ENCODE results near the gene INTS14. TPM values are rescaled to one million over a fixed set of nuclear protein-coding genes. Genes with fewer than 3 reads are reported as not detected.

INTS14 gene
- total RNA-seq, 1 donor from 2014 or later, result 24.5 TPM

DNA sequence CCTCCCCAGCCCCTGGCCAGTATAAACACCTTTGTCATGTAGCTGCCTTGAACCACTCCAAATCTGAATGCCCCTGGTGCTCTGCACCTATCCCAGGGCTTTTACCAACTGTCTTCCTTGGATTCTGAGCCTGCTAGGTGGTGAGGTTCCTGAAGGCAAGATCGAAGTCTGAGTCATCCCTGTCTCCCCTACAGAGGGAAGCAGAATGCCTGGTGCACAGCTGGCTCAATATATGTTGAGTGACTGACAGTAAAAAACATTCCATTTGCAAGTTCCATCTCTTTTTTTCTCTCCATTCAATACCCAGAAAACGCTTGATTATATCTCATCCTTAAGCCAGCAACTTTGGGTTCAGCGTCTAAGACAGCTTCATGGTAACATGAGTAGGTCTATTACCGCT is 35.6 kb upstream of the INTS14 start:
- Histone ChIP-seq H3K9me3 (ENCODE audit: control insufficient read depth in 3 of 3, low read length in 3 of 3) (no peaks in the 10 kb centered on the region), H3K27me3 (ENCODE audit: control insufficient read depth in 3 of 3, insufficient read depth in 3 of 3, low read length in 3 of 3) (no peaks in the 10 kb centered on the region), H3K27ac (ENCODE audit: low read depth, low read length) (no peak overlapping the region), H3K4me3 (ENCODE audit: low read length in 3 of 3) (no peak overlapping the region), H3K9ac (ENCODE audit: low read depth in 1 of 3, low read length in 3 of 3) (no peak overlapping the region), H3K4me1 (ENCODE audit: control insufficient read depth in 3 of 3, insufficient read depth in 3 of 3, low read length in 3 of 3) (peaks cover 0 to 3% (median 0%) of the 10 kb centered on the region in 3 donors), H3K36me3 (ENCODE audit: control insufficient read depth in 3 of 3, insufficient read depth in 3 of 3, low read length in 3 of 3) (peaks cover 0 to 7% (median 4%) of the 10 kb centered on the region in 3 donors)

- no peak overlapping the region for H3K9ac ChIP-seq (ENCODE audit: low read depth in 1 of 3, low read length in 3 of 3)
- no peak overlapping the region for H3K4me3 ChIP-seq (ENCODE audit: low read length in 3 of 3)
- H3K27ac ChIP-seq (ENCODE audit: low read depth, low read length), result no peak overlapping the region
- H3K9me3 ChIP-seq (ENCODE audit: control insufficient read depth in 3 of 3, low read length in 3 of 3), result no peaks in the 10 kb centered on the region
- no peaks in the 10 kb centered on the region for H3K27me3 ChIP-seq (ENCODE audit: control insufficient read depth in 3 of 3, insufficient read depth in 3 of 3, low read length in 3 of 3)
- H3K36me3 ChIP-seq (ENCODE audit: control insufficient read depth in 3 of 3, insufficient read depth in 3 of 3, low read length in 3 of 3), result peaks cover 0 to 4% (median 3%) of the 10 kb centered on the region in 3 donors
- H3K4me1 ChIP-seq (ENCODE audit: control insufficient read depth in 3 of 3, insufficient read depth in 3 of 3, low read length in 3 of 3), result peaks cover 0 to 3% (median 0%) of the 10 kb centered on the region in 3 donors
Observed at GRCh38 chr15:65645392-65645791, 34.5 kb upstream of the INTS14 start.

DNA sequence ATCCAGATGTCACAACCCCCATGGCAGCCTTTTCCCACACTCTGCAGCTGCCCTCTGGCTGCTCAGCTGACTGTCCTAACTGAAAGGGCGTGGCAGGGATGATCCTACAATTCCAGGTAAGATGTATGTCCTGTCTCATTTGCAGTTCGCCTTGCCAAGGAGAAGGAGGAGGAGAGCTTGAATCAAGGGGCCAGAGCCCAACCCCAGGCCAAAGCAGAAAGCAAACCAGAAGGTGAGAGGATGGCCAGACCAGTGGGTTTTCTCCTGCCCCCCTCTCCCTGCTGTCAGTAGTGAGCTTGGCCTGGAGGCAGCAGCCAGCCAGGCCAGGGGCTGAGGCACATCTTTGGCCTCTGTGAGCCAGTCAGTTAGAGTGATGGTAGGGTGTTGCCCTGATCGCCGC is 33.4 kb upstream of the INTS14 start:
- Histone ChIP-seq H3K9me3 (ENCODE audit: control insufficient read depth in 3 of 3, low read length in 3 of 3) (no peaks in the 10 kb centered on the region), H3K9ac (ENCODE audit: low read depth in 1 of 3, low read length in 3 of 3) (no peak overlapping the region), H3K27me3 (ENCODE audit: control insufficient read depth in 3 of 3, insufficient read depth in 3 of 3, low read length in 3 of 3) (no peaks in the 10 kb centered on the region), H3K4me3 (ENCODE audit: low read length in 3 of 3) (no peak overlapping the region), H3K27ac (ENCODE audit: low read depth, low read length) (no peak overlapping the region), H3K36me3 (ENCODE audit: control insufficient read depth in 3 of 3, insufficient read depth in 3 of 3, low read length in 3 of 3) (peaks cover 0 to 4% (median 0%) of the 10 kb centered on the region in 3 donors), H3K4me1 (ENCODE audit: control insufficient read depth in 3 of 3, insufficient read depth in 3 of 3, low read length in 3 of 3) (peaks cover 0 to 3% (median 0%) of the 10 kb centered on the region in 3 donors)

DNA sequence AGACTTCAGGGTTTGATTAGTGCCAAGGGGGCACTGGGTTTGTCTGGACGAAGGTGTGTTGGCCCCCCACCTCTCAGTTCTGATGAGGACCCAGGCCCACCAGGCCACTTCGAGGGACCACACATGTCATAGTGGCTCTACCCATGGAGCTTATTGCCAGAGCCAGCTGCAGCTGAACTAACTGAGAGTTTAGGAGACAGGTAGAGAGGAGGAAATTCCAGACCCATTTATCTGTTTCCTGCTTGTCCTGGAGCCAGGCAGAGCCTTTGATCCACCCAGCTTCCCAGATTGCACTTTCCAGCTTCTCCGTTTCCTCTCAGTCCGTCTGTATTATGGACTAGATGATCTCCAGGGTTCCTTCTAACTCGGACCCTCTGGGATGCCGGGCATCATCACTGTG is 31.7 kb upstream of the INTS14 start:
- no peak overlapping the region for H3K9ac ChIP-seq (ENCODE audit: low read depth in 1 of 3, low read length in 3 of 3)
- no peaks in the 10 kb centered on the region for H3K9me3 ChIP-seq (ENCODE audit: control insufficient read depth in 3 of 3, low read length in 3 of 3)
- no peak overlapping the region for H3K4me3 ChIP-seq (ENCODE audit: low read length in 3 of 3)
- peaks cover 2 to 10% (median 3%) of the 10 kb centered on the region in 3 donors for H3K4me1 ChIP-seq (ENCODE audit: control insufficient read depth in 3 of 3, insufficient read depth in 3 of 3, low read length in 3 of 3)
- no peaks in the 10 kb centered on the region for H3K27me3 ChIP-seq (ENCODE audit: control insufficient read depth in 3 of 3, insufficient read depth in 3 of 3, low read length in 3 of 3)
- no peak overlapping the region for H3K27ac ChIP-seq (ENCODE audit: low read depth, low read length)
- peaks cover 0 to 4% (median 0%) of the 10 kb centered on the region in 3 donors for H3K36me3 ChIP-seq (ENCODE audit: control insufficient read depth in 3 of 3, insufficient read depth in 3 of 3, low read length in 3 of 3)

DNA sequence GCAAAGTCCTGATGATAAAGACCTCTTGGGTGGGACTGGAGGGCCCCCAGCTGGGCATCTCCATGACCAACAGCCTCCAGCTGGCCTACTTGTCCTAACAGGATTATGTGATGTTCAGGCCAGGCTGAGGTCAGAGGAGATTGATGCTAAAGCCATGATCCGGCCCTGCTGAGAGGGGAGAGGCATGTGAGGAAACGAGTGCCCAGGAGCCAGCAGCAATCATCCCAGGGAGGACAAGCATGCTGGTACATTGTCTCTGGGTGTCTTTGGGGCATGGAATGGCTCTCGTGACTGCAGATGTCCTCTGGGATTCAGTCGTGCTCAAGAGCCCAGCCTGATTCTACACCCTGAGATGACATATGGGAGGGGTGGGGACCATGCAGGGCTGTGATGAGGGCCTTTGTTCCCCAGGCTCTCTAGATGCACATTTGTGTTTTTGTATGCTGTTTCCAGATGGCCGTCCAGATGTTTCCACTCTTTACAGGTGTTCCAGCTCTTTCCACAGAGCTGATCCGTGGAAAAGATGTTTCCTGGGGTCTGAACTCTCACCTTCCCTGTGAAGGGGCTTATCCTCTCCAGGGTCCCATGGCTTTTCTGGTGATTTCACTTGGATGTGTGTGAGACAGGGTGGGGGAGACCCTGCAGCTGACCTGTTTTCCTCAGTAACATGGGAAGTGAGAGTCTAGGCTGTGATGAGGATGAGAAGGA is 31.0 kb upstream of the INTS14 start:
- Histone ChIP-seq H3K27ac (ENCODE audit: low read depth, low read length) (no peak overlapping the region), H3K4me1 (ENCODE audit: control insufficient read depth in 3 of 3, insufficient read depth in 3 of 3, low read length in 3 of 3) (peaks cover 2 to 10% (median 3%) of the 10 kb centered on the region in 3 donors), H3K36me3 (ENCODE audit: control insufficient read depth in 3 of 3, insufficient read depth in 3 of 3, low read length in 3 of 3) (peaks cover 0 to 4% (median 0%) of the 10 kb centered on the region in 3 donors), H3K4me3 (ENCODE audit: low read length in 3 of 3) (no peak overlapping the region), H3K9me3 (ENCODE audit: control insufficient read depth in 3 of 3, low read length in 3 of 3) (no peaks in the 10 kb centered on the region), H3K9ac (ENCODE audit: low read depth in 1 of 3, low read length in 3 of 3) (no peak overlapping the region), H3K27me3 (ENCODE audit: control insufficient read depth in 3 of 3, insufficient read depth in 3 of 3, low read length in 3 of 3) (no peaks in the 10 kb centered on the region)

GRCh38 chr15:65639509-65639908 is 28.6 kb upstream of the INTS14 start:
- Histone ChIP-seq H3K27me3 (ENCODE audit: control insufficient read depth in 3 of 3, insufficient read depth in 3 of 3, low read length in 3 of 3) (no peaks in the 10 kb centered on the region), H3K36me3 (ENCODE audit: control insufficient read depth in 3 of 3, insufficient read depth in 3 of 3, low read length in 3 of 3) (no peaks in the 10 kb centered on the region), H3K9me3 (ENCODE audit: control insufficient read depth in 3 of 3, low read length in 3 of 3) (no peaks in the 10 kb centered on the region), H3K9ac (ENCODE audit: low read depth in 1 of 3, low read length in 3 of 3) (no peak overlapping the region), H3K4me3 (ENCODE audit: low read length in 3 of 3) (no peak overlapping the region), H3K27ac (ENCODE audit: low read depth, low read length) (no peak overlapping the region), H3K4me1 (ENCODE audit: control insufficient read depth in 3 of 3, insufficient read depth in 3 of 3, low read length in 3 of 3) (peaks cover 2 to 10% (median 3%) of the 10 kb centered on the region in 3 donors)

GRCh38 chr15:65638681-65639089 is 27.8 kb upstream of the INTS14 start:
- H3K36me3 ChIP-seq (ENCODE audit: control insufficient read depth in 3 of 3, insufficient read depth in 3 of 3, low read length in 3 of 3), result no peaks in the 10 kb centered on the region
- no peak overlapping the region for H3K4me3 ChIP-seq (ENCODE audit: low read length in 3 of 3)
- H3K27ac ChIP-seq (ENCODE audit: low read depth, low read length), result no peak overlapping the region
- no peak overlapping the region for H3K9ac ChIP-seq (ENCODE audit: low read depth in 1 of 3, low read length in 3 of 3)
- H3K4me1 ChIP-seq (ENCODE audit: control insufficient read depth in 3 of 3, insufficient read depth in 3 of 3, low read length in 3 of 3), result peaks cover 2 to 10% (median 3%) of the 10 kb centered on the region in 3 donors
- H3K9me3 ChIP-seq (ENCODE audit: control insufficient read depth in 3 of 3, low read length in 3 of 3), result no peaks in the 10 kb centered on the region
- no peaks in the 10 kb centered on the region for H3K27me3 ChIP-seq (ENCODE audit: control insufficient read depth in 3 of 3, insufficient read depth in 3 of 3, low read length in 3 of 3)

DNA sequence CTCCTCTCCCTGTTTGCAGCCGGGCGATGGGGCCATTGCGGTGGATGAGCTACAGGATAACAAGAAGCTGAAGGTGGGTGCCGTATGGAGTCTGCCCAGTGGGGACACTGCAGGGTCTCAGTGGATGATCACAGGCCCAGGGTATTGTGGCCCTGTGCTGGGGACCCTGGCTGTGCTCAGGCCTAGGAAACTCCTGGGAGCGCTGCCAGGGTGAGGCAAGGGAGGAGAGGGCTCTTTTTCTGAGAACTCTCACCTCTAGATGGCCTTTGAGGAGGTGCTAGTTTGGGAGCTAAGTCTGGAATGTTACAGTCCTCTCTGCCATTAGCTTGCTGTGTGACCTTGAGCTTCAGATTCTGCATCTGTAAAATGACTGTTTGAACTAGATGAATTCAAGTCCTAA is 27.2 kb upstream of the INTS14 start:
- Histone ChIP-seq H3K9ac (ENCODE audit: low read depth in 1 of 3, low read length in 3 of 3) (no peak overlapping the region), H3K27ac (ENCODE audit: low read depth, low read length) (no peak overlapping the region), H3K4me1 (ENCODE audit: control insufficient read depth in 3 of 3, insufficient read depth in 3 of 3, low read length in 3 of 3) (peaks cover 2 to 10% (median 3%) of the 10 kb centered on the region in 3 donors), H3K36me3 (ENCODE audit: control insufficient read depth in 3 of 3, insufficient read depth in 3 of 3, low read length in 3 of 3) (no peaks in the 10 kb centered on the region), H3K4me3 (ENCODE audit: low read length in 3 of 3) (no peak overlapping the region), H3K27me3 (ENCODE audit: control insufficient read depth in 3 of 3, insufficient read depth in 3 of 3, low read length in 3 of 3) (no peaks in the 10 kb centered on the region), H3K9me3 (ENCODE audit: control insufficient read depth in 3 of 3, low read length in 3 of 3) (no peaks in the 10 kb centered on the region)

DNA sequence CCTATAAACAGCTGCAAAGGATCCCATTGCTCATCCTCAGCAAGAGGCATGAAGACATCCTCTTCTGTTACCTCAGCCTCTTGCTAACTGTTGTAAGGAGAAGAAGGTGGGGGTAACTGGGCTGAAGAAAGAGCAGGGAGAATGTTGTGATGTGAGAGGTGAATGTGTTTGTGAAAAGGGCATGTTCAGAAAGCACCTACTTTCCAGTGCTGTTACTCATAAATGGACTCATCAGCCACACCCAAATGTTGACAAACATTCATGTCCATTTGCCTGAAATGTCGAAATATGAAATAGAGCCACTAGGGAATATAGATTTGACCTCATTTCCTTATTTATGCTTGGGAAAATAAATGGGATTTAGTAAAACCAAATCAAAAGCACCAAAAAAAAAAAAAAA is 23.4 kb upstream of the INTS14 start:
- Histone ChIP-seq H3K9ac (ENCODE audit: low read depth in 1 of 3, low read length in 3 of 3) (no peak overlapping the region), H3K9me3 (ENCODE audit: control insufficient read depth in 3 of 3, low read length in 3 of 3) (no peaks in the 10 kb centered on the region), H3K27ac (ENCODE audit: low read depth, low read length) (no peak overlapping the region), H3K4me3 (ENCODE audit: low read length in 3 of 3) (no peak overlapping the region), H3K36me3 (ENCODE audit: control insufficient read depth in 3 of 3, insufficient read depth in 3 of 3, low read length in 3 of 3) (no peaks in the 10 kb centered on the region), H3K4me1 (ENCODE audit: control insufficient read depth in 3 of 3, insufficient read depth in 3 of 3, low read length in 3 of 3) (peaks cover 0 to 10% (median 2%) of the 10 kb centered on the region in 3 donors), H3K27me3 (ENCODE audit: control insufficient read depth in 3 of 3, insufficient read depth in 3 of 3, low read length in 3 of 3) (no peaks in the 10 kb centered on the region)

- Histone ChIP-seq H3K36me3 (ENCODE audit: control insufficient read depth in 3 of 3, insufficient read depth in 3 of 3, low read length in 3 of 3) (no peaks in the 10 kb centered on the region), H3K27ac (ENCODE audit: low read depth, low read length) (no peak overlapping the region), H3K4me3 (ENCODE audit: low read length in 3 of 3) (no peak overlapping the region), H3K9me3 (ENCODE audit: control insufficient read depth in 3 of 3, low read length in 3 of 3) (no peaks in the 10 kb centered on the region), H3K27me3 (ENCODE audit: control insufficient read depth in 3 of 3, insufficient read depth in 3 of 3, low read length in 3 of 3) (no peaks in the 10 kb centered on the region), H3K4me1 (ENCODE audit: control insufficient read depth in 3 of 3, insufficient read depth in 3 of 3, low read length in 3 of 3) (peaks cover 0 to 6% (median under 1%) of the 10 kb centered on the region in 3 donors), H3K9ac (ENCODE audit: low read depth in 1 of 3, low read length in 3 of 3) (no peak overlapping the region)
Observed at GRCh38 chr15:65633752-65634151, 22.8 kb upstream of the INTS14 start.
